Measurements from ENCODE around the gene CWC27.
"Not testable (repeated sequence)": the region's sequence is repeated elsewhere in the genome, so short reads cannot be mapped to it uniquely, and the experiment has no call there.

Gene CWC27

DNA sequence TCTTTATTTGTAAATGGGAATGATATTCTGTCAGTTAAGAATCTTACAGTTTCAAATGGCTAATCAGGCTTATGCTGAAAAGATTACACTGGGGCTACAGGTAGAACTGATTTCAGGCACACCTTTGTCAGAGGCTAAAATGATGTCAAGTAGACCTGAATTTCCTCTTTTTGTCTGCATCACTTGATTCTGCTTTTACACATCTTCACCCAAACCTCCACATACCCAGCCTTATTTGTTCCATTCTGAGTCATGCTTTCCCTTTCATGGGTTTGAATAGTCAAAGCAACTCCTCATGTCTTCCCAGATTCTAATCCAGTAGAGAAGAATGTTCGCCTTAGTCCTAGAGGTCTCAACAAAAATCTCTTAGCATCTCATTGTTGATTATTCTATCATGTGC lies 156.4 kb downstream of the CWC27 start:
- Histone ChIP-seq H3K4me3 (ENCODE audit: low read length) (no peak overlapping the region), H3K4me1 (ENCODE audit: control insufficient read depth, low read depth, low read length) (no peaks in the 10 kb centered on the region), H3K27me3 (ENCODE audit: control insufficient read depth, insufficient read depth, low read length) (no peaks in the 10 kb centered on the region), H3K36me3 (ENCODE audit: control insufficient read depth, low read depth, low read length) (no peaks in the 10 kb centered on the region), H3K27ac (ENCODE audit: low read length) (no peak overlapping the region), H3K9ac (ENCODE audit: low read length) (no peak overlapping the region), H3K9me3 (ENCODE audit: control insufficient read depth, low read depth, low read length) (no peaks in the 10 kb centered on the region)

GRCh38 chr5:64929833-64930232 lies 161.1 kb downstream of the CWC27 start:
- Histone ChIP-seq H3K36me3 (ENCODE audit: control insufficient read depth, low read depth, low read length) (no peaks in the 10 kb centered on the region), H3K9ac (ENCODE audit: low read length) (no peak overlapping the region), H3K27ac (ENCODE audit: low read length) (no peak overlapping the region), H3K27me3 (ENCODE audit: control insufficient read depth, insufficient read depth, low read length) (no peaks in the 10 kb centered on the region), H3K4me1 (ENCODE audit: control insufficient read depth, low read depth, low read length) (no peaks in the 10 kb centered on the region), H3K4me3 (ENCODE audit: low read length) (no peak overlapping the region), H3K9me3 (ENCODE audit: control insufficient read depth, low read depth, low read length) (no peaks in the 10 kb centered on the region)

- H3K27me3 ChIP-seq (ENCODE audit: control insufficient read depth, insufficient read depth, low read length): no peaks in the 10 kb centered on the region
Measured at GRCh38 chr5:64930672-64931318, 162.1 kb downstream of the CWC27 start.

GRCh38 chr5:64939422-64939771 lies 170.7 kb downstream of the CWC27 start:
- H3K4me3 ChIP-seq (ENCODE audit: low read length); H3K9ac ChIP-seq (ENCODE audit: low read length); H3K9me3 ChIP-seq (ENCODE audit: control insufficient read depth, low read depth, low read length): not testable (repeated sequence)

More at GRCh38 chr5:64930672-64931318, 162.1 kb downstream of the CWC27 start:
- no peak overlapping the region for H3K4me3 ChIP-seq (ENCODE audit: low read length)
- no peaks in the 10 kb centered on the region for H3K4me1 ChIP-seq (ENCODE audit: control insufficient read depth, low read depth, low read length)
- no peak overlapping the region for H3K9ac ChIP-seq (ENCODE audit: low read length)
- no peaks in the 10 kb centered on the region for H3K9me3 ChIP-seq (ENCODE audit: control insufficient read depth, low read depth, low read length)
- no peaks in the 10 kb centered on the region for H3K36me3 ChIP-seq (ENCODE audit: control insufficient read depth, low read depth, low read length)
- H3K27ac ChIP-seq (ENCODE audit: low read length): no peak overlapping the region

GRCh38 chr5:64939772-64940510 lies 171.2 kb downstream of the CWC27 start:
- H3K9me3 ChIP-seq (ENCODE audit: control insufficient read depth, low read depth, low read length): no peaks in the 10 kb centered on the region
- no peak overlapping the region for H3K9ac ChIP-seq (ENCODE audit: low read length)
- H3K4me3 ChIP-seq (ENCODE audit: low read length): peak overlapping the region; percentile 30
- no peaks in the 10 kb centered on the region for H3K36me3 ChIP-seq (ENCODE audit: control insufficient read depth, low read depth, low read length)
- peaks cover 4% of the 10 kb centered on the region for H3K4me1 ChIP-seq (ENCODE audit: control insufficient read depth, low read depth, low read length)
- no peaks in the 10 kb centered on the region for H3K27me3 ChIP-seq (ENCODE audit: control insufficient read depth, insufficient read depth, low read length)
- H3K27ac ChIP-seq (ENCODE audit: low read length): no peak overlapping the region

More at GRCh38 chr5:64939422-64939771, 170.7 kb downstream of the CWC27 start:
- not testable (repeated sequence) for H3K27me3 ChIP-seq (ENCODE audit: control insufficient read depth, insufficient read depth, low read length); H3K4me1 ChIP-seq (ENCODE audit: control insufficient read depth, low read depth, low read length); H3K36me3 ChIP-seq (ENCODE audit: control insufficient read depth, low read depth, low read length); H3K27ac ChIP-seq (ENCODE audit: low read length)

DNA sequence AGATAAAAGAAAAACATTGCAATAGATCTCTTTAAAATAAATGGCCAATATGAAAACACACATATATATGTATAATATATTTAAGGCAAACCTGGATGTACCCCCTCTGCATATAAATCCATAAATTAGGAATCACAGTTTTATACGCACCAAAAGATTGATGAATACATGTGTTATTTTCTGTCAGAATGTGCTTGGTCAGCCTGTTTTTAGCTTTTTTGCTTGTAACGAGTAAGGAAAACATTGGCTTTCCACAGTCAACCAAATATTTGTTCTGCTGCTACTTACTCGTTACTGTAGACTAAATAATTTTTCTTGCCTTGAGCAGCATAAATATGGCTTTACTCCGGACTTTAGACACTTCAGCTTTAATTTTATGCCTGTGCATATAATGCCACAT lies 173.7 kb downstream of the CWC27 start:
- Histone ChIP-seq H3K36me3 (ENCODE audit: control insufficient read depth, low read depth, low read length) (no peaks in the 10 kb centered on the region), H3K4me3 (ENCODE audit: low read length) (no peak overlapping the region), H3K27ac (ENCODE audit: low read length) (no peak overlapping the region), H3K4me1 (ENCODE audit: control insufficient read depth, low read depth, low read length) (peaks cover 4% of the 10 kb centered on the region), H3K9me3 (ENCODE audit: control insufficient read depth, low read depth, low read length) (no peaks in the 10 kb centered on the region), H3K9ac (ENCODE audit: low read length) (no peak overlapping the region), H3K27me3 (ENCODE audit: control insufficient read depth, insufficient read depth, low read length) (no peaks in the 10 kb centered on the region)

- no peak overlapping the region for H3K9ac ChIP-seq (ENCODE audit: low read length)
- peaks cover 3% of the 10 kb centered on the region for H3K4me1 ChIP-seq (ENCODE audit: control insufficient read depth, low read depth, low read length)
- no peaks in the 10 kb centered on the region for H3K27me3 ChIP-seq (ENCODE audit: control insufficient read depth, insufficient read depth, low read length)
- no peak overlapping the region for H3K4me3 ChIP-seq (ENCODE audit: low read length)
- no peaks in the 10 kb centered on the region for H3K36me3 ChIP-seq (ENCODE audit: control insufficient read depth, low read depth, low read length)
- H3K9me3 ChIP-seq (ENCODE audit: control insufficient read depth, low read depth, low read length): no peaks in the 10 kb centered on the region
- no peak overlapping the region for H3K27ac ChIP-seq (ENCODE audit: low read length)
Measured at GRCh38 chr5:64944868-64945267, 176.1 kb downstream of the CWC27 start.

- Histone ChIP-seq H3K9ac (ENCODE audit: low read length) (no peak overlapping the region), H3K36me3 (ENCODE audit: control insufficient read depth, low read depth, low read length) (no peaks in the 10 kb centered on the region), H3K4me1 (ENCODE audit: control insufficient read depth, low read depth, low read length) (no peaks in the 10 kb centered on the region), H3K27me3 (ENCODE audit: control insufficient read depth, insufficient read depth, low read length) (no peaks in the 10 kb centered on the region), H3K9me3 (ENCODE audit: control insufficient read depth, low read depth, low read length) (no peaks in the 10 kb centered on the region), H3K27ac (ENCODE audit: low read length) (no peak overlapping the region), H3K4me3 (ENCODE audit: low read length) (no peak overlapping the region)
Measured at GRCh38 chr5:64947031-64947430, 178.3 kb downstream of the CWC27 start.

DNA sequence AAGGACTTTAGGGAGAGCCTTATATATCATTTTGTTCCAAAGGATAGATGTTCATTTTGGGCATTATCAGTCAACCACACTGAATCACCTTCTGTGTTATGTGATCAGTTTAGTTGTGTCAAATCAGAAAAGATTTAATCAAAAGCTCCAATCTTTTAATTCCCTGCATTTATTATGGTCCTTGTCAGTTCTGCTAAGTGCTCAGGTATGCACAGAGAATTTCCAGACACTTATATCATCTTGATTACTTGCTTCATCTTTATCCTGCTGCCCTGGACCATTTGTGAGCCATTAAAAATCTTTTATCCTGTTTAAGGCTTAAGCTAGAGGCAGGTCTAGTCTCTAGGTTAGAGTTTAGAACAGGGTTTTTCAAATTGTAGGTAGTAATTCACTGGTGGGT lies 179.1 kb downstream of the CWC27 start:
- Histone ChIP-seq H3K9ac (ENCODE audit: low read length) (no peak overlapping the region), H3K4me3 (ENCODE audit: low read length) (no peak overlapping the region), H3K4me1 (ENCODE audit: control insufficient read depth, low read depth, low read length) (no peaks in the 10 kb centered on the region), H3K27me3 (ENCODE audit: control insufficient read depth, insufficient read depth, low read length) (no peaks in the 10 kb centered on the region), H3K27ac (ENCODE audit: low read length) (no peak overlapping the region), H3K36me3 (ENCODE audit: control insufficient read depth, low read depth, low read length) (no peaks in the 10 kb centered on the region), H3K9me3 (ENCODE audit: control insufficient read depth, low read depth, low read length) (no peaks in the 10 kb centered on the region)

- no peak overlapping the region for H3K9ac ChIP-seq (ENCODE audit: low read length)
- no peaks in the 10 kb centered on the region for H3K9me3 ChIP-seq (ENCODE audit: control insufficient read depth, low read depth, low read length)
- H3K27ac ChIP-seq (ENCODE audit: low read length): no peak overlapping the region
- H3K27me3 ChIP-seq (ENCODE audit: control insufficient read depth, insufficient read depth, low read length): no peaks in the 10 kb centered on the region
- H3K4me3 ChIP-seq (ENCODE audit: low read length): no peak overlapping the region
- H3K4me1 ChIP-seq (ENCODE audit: control insufficient read depth, low read depth, low read length): no peaks in the 10 kb centered on the region
- no peaks in the 10 kb centered on the region for H3K36me3 ChIP-seq (ENCODE audit: control insufficient read depth, low read depth, low read length)
Measured at GRCh38 chr5:64949331-64949730, 180.6 kb downstream of the CWC27 start.

- no peaks in the 10 kb centered on the region for H3K9me3 ChIP-seq (ENCODE audit: control insufficient read depth, low read depth, low read length)
- no peak overlapping the region for H3K9ac ChIP-seq (ENCODE audit: low read length)
- no peak overlapping the region for H3K27ac ChIP-seq (ENCODE audit: low read length)
- H3K4me3 ChIP-seq (ENCODE audit: low read length): no peak overlapping the region
- H3K36me3 ChIP-seq (ENCODE audit: control insufficient read depth, low read depth, low read length): no peaks in the 10 kb centered on the region
- no peaks in the 10 kb centered on the region for H3K4me1 ChIP-seq (ENCODE audit: control insufficient read depth, low read depth, low read length)
- H3K27me3 ChIP-seq (ENCODE audit: control insufficient read depth, insufficient read depth, low read length): no peaks in the 10 kb centered on the region
Measured at GRCh38 chr5:64952951-64953673, 184.4 kb downstream of the CWC27 start.
